ENCODE data around the gene ETFA.

ETFA gene

GRCh38 chr15:76340198-76340802 is 29.0 kb upstream of the ETFA start:
- DNase-seq (ENCODE audit: low read depth): no peak

- no peak for DNase-seq (ENCODE audit: low read depth)
Observed at GRCh38 chr15:76339305-76340197, 28.3 kb upstream of the ETFA start.

GRCh38 chr15:76338486-76339304 is 27.4 kb upstream of the ETFA start:
- no peak for DNase-seq (ENCODE audit: low read depth)

GRCh38 chr15:76337696-76338485 is 26.6 kb upstream of the ETFA start:
- DNase-seq (ENCODE audit: low read depth): no peak

- no peak for DNase-seq (ENCODE audit: low read depth)
Observed at GRCh38 chr15:76337059-76337695, 25.9 kb upstream of the ETFA start.

GRCh38 chr15:76336254-76337058 is 25.2 kb upstream of the ETFA start, which contains the start of gene ISL2:
Gene ISL2 (plus strand): TSS chr15:76336773. CDS start chr15:76336884, 111 bp downstream.
- DNase-seq (ENCODE audit: low read depth): peak; percentile 60

GRCh38 chr15:76335307-76336253 is 24.3 kb upstream of the ETFA start:
- no peak for DNase-seq (ENCODE audit: low read depth)

GRCh38 chr15:76334438-76335306 is 23.4 kb upstream of the ETFA start:
- DNase-seq (ENCODE audit: low read depth): no peak

GRCh38 chr15:76333720-76334437 is 22.6 kb upstream of the ETFA start:
- DNase-seq (ENCODE audit: low read depth): no peak

GRCh38 chr15:76333309-76333708 is 22.0 kb upstream of the ETFA start:
- no peak for DNase-seq (ENCODE audit: low read depth)

- no peak for DNase-seq (ENCODE audit: low read depth)
Observed at GRCh38 chr15:76332796-76333195, 21.5 kb upstream of the ETFA start.

GRCh38 chr15:76330080-76330680 is 18.9 kb upstream of the ETFA start:
- DNase-seq (ENCODE audit: low read depth): no peak

- no peak for DNase-seq (ENCODE audit: low read depth)
Observed at GRCh38 chr15:76328958-76329357, 17.7 kb upstream of the ETFA start.

- no peak for DNase-seq (ENCODE audit: low read depth)
Observed at GRCh38 chr15:76328106-76328696, 16.9 kb upstream of the ETFA start.

- DNase-seq (ENCODE audit: low read depth): no peak
Observed at GRCh38 chr15:76327191-76328105, 16.2 kb upstream of the ETFA start.

GRCh38 chr15:76325704-76326103 is 14.4 kb upstream of the ETFA start:
- DNase-seq (ENCODE audit: low read depth): no peak

Measured in activated T-cell treated with anti-CD3 and anti-CD28 coated beads for 24 hours (primary cell).